NCI-H1436 treated with DMSO at 0.1 percent for 48 hours (cell line): ENCODE data around the gene HINT1.

Source experiments
- DNase-seq: peaks from one replicate; lab custom pipeline; 2025; lab: John Stamatoyannopoulos, UW

HINT1 gene

GRCh38 chr5:131109540-131110255, 55.4 kb downstream of the HINT1 start:
- DNase-seq, result no peak
